Esophagus muscularis mucosa (tissue), 4 donors: ENCODE results near the gene ARFGAP1.

Experiments used
- CTCF ChIP-seq, 3 experiments: fragments of 200-600 bp in 2 of 3; fragments of 450-650 bp in 1 of 3; sonication (generic) in 2 of 3; IDR thresholded peaks; one replicate each; pipeline ENCODE4 v1.5.1; 2017 to 2019; ENCODE audit warnings: antibody characterized with exemption in 3 of 3, mild to moderate bottlenecking in 2 of 3, moderate library complexity in 1 of 3
- EP300 ChIP-seq: sonication (generic); formaldehyde crosslinking; IDR thresholded peaks from one replicate; pipeline ENCODE4 v1.6.1; 2017; ENCODE audit warnings: antibody characterized with exemption
- POLR2AphosphoS5 ChIP-seq, 2 donors: sonication (generic); formaldehyde crosslinking; IDR thresholded peaks; one replicate each; pipeline ENCODE4 v1.6.1; 2017; ENCODE audit warnings: antibody characterized with exemption in 2 of 2

GRCh38 chr20:63277466-63278272 lies 5.1 kb downstream of the ARFGAP1 start:
- no peak for TF ChIP-seq CTCF (IDR thresholded peaks at IDR 0.05)
- TF ChIP-seq EP300, result no peak
- no peak for TF ChIP-seq POLR2AphosphoS5 (IDR thresholded peaks at IDR 0.05)
